Natural killer cell (primary cell): ENCODE data around the gene ACTRT2. TPM values are rescaled to one million over a fixed set of nuclear protein-coding genes. Genes with fewer than 3 reads are reported as not detected.

Experiments
- ATAC-seq, 3 donors: fragments of 150-1000 bp in 2 of 3; fragments of 200-7000 bp in 1 of 3; cut with Tn5 transposase; 1 replicate in 1 of 3; 2 replicates in 2 of 3; pipeline ENCODE4 v1.10.0; 2021; ENCODE audit warnings: mild to moderate bottlenecking in 2 of 3, moderate library complexity in 2 of 3
- DNase-seq, 2 donors: peaks; one replicate each; pipeline versions ENCODE4 v3.0.0 to v3.0.0-alpha.2; 2013 to 2021; ENCODE audit warnings: mixed read lengths in 1 of 2
- H3K27ac ChIP-seq: one replicate; pipeline ENCODE4 v1.5.1; 2013; ENCODE audit warnings: mild to moderate bottlenecking, low read length
- H3K27me3 ChIP-seq: one replicate; pipeline ENCODE4 v1.6.1; 2013; ENCODE audit warnings: low read length; ENCODE audit not compliant: control insufficient read depth, insufficient read depth
- H3K36me3 ChIP-seq: one replicate; pipeline ENCODE4 v1.6.1; 2013; ENCODE audit warnings: low read length; ENCODE audit not compliant: control insufficient read depth, insufficient read depth
- H3K4me1 ChIP-seq: one replicate; pipeline ENCODE4 v1.6.1; 2013; ENCODE audit warnings: low read length; ENCODE audit not compliant: control insufficient read depth, insufficient read depth
- H3K4me3 ChIP-seq: one replicate; pipeline ENCODE4 v1.5.1; 2013; ENCODE audit warnings: low read length
- H3K9me3 ChIP-seq: one replicate; pipeline ENCODE4 v1.6.1; 2013; ENCODE audit warnings: low read length; ENCODE audit not compliant: control insufficient read depth, insufficient read depth
- H3K27ac Mint-ChIP-seq, 2 donors: one replicate each; pipeline ENCODE4 v1.8.0; 2022; ENCODE audit warnings: mild to moderate bottlenecking in 2 of 2, mixed read lengths in 2 of 2, moderate library complexity in 1 of 2
- H3K27me3 Mint-ChIP-seq, 2 donors: one replicate each; pipeline ENCODE4 v1.8.0; 2022; ENCODE audit warnings: low read depth in 2 of 2, mixed read lengths in 2 of 2
- H3K36me3 Mint-ChIP-seq: one replicate; pipeline ENCODE4 v1.8.0; 2022; ENCODE audit warnings: mixed read lengths
- H3K4me1 Mint-ChIP-seq, 2 donors: one replicate each; pipeline ENCODE4 v1.8.0; 2022; ENCODE audit warnings: mixed read lengths in 2 of 2
- H3K4me3 Mint-ChIP-seq: one replicate; pipeline ENCODE4 v1.8.0; 2022; ENCODE audit warnings: mild to moderate bottlenecking, moderate library complexity, mixed read lengths
- H3K9me3 Mint-ChIP-seq, 2 donors: one replicate each; pipeline ENCODE4 v1.8.0; 2022; ENCODE audit warnings: mixed read lengths in 2 of 2
- WGBS: methylation state at CpG from one replicate; pipeline ENCODE4 v1.1.7; 2013; ENCODE audit warnings: missing lambda C conversion rate; ENCODE audit not compliant: insufficient coverage; 5-methylcytosine and 5-hydroxymethylcytosine counted together
- intact Hi-C: fragments of 100-400 bp; cut with micrococcal nuclease; formaldehyde crosslinking; loops from one replicate; pipeline ENCODE4 v1.14.2; 2022
- total RNA-seq, 4 donors: library from RNA; stranded (reverse); fragments of 120-200 nt in 1 of 4; gene quantifications; one replicate each; pipeline versions ENCODE4 v1.2.3 to v1.2.4, GENCODE V29; 2013 to 2022
- TF ChIP-seq, protein P1 (sequence below): fragments of 200-600 bp; IDR thresholded peaks from one replicate; pipeline ENCODE4 v1.8.0; 2022; ENCODE audit warnings: antibody characterized with exemption

The ACTRT2 gene
- total RNA-seq, 3 donors from 2014 or later (not counting 1 experiment from before 2014, with no cell fraction given), result not detected

DNA sequence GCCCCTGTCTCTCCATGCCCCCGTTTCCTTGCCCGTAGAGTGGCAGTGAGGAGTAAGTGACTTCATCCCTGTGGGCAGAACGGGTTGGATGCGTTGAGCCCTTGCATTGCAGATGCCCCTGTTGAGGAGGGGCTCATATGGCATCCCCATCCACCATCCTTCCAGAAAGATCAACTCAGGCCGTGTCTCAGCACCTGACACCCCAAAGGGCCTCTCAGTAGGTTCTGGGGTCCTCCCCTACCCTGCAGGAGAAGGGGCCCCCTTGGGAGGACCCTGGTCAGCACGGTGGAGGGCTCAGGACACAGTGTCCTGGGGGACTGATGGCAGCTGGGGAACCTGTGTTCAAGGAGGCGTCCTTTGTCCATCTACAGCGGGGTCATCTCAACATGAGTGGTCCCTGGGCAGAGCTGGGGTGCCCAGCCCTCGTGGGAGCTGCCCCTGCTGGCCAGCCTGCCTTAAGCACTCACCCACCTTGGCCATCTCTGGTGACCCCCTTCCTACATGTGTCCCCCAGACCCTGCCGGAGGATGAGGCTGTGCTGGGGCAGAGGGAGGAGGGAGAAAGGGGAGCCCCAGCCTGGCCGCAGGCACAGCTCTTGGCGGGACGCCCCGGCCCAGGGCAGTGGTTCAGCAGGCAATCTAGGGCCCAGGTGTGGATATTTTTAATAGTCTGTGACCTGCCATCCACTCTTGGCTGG is 48.2 kb upstream of the ACTRT2 start:
- H3K9me3 ChIP-seq, result no peaks in the 10 kb centered on the region
- H3K4me1 ChIP-seq, result peaks cover 23% of the 10 kb centered on the region
- no peak overlapping the region for H3K4me3 ChIP-seq
- Mint-ChIP-seq H3K27me3 (no peaks in the 10 kb centered on the region), H3K4me3 (peak overlapping the region; percentile 61), H3K36me3 (no peaks in the 10 kb centered on the region), H3K27ac (peak overlapping the region in 1 of 2 donors; percentile 36), H3K4me1 (peaks cover 15 to 16% of the 10 kb centered on the region in 2 donors), H3K9me3 (no peaks in the 10 kb centered on the region)
- no peaks in the 10 kb centered on the region for H3K27me3 ChIP-seq
- 56% methylated on average over 13 of the region's 14 CpGs for WGBS
- H3K27ac ChIP-seq, result no peak overlapping the region
- no peaks in the 10 kb centered on the region for H3K36me3 ChIP-seq
- intact Hi-C loops, result no loop called here
- TF ChIP-seq, protein P1, sequence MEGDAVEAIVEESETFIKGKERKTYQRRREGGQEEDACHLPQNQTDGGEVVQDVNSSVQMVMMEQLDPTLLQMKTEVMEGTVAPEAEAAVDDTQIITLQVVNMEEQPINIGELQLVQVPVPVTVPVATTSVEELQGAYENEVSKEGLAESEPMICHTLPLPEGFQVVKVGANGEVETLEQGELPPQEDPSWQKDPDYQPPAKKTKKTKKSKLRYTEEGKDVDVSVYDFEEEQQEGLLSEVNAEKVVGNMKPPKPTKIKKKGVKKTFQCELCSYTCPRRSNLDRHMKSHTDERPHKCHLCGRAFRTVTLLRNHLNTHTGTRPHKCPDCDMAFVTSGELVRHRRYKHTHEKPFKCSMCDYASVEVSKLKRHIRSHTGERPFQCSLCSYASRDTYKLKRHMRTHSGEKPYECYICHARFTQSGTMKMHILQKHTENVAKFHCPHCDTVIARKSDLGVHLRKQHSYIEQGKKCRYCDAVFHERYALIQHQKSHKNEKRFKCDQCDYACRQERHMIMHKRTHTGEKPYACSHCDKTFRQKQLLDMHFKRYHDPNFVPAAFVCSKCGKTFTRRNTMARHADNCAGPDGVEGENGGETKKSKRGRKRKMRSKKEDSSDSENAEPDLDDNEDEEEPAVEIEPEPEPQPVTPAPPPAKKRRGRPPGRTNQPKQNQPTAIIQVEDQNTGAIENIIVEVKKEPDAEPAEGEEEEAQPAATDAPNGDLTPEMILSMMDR, result no peak
- peak in 1 of 2 donors; percentile 15 for DNase-seq
- ATAC-seq, result peak in 1 of 3 donors; percentile 41

DNA sequence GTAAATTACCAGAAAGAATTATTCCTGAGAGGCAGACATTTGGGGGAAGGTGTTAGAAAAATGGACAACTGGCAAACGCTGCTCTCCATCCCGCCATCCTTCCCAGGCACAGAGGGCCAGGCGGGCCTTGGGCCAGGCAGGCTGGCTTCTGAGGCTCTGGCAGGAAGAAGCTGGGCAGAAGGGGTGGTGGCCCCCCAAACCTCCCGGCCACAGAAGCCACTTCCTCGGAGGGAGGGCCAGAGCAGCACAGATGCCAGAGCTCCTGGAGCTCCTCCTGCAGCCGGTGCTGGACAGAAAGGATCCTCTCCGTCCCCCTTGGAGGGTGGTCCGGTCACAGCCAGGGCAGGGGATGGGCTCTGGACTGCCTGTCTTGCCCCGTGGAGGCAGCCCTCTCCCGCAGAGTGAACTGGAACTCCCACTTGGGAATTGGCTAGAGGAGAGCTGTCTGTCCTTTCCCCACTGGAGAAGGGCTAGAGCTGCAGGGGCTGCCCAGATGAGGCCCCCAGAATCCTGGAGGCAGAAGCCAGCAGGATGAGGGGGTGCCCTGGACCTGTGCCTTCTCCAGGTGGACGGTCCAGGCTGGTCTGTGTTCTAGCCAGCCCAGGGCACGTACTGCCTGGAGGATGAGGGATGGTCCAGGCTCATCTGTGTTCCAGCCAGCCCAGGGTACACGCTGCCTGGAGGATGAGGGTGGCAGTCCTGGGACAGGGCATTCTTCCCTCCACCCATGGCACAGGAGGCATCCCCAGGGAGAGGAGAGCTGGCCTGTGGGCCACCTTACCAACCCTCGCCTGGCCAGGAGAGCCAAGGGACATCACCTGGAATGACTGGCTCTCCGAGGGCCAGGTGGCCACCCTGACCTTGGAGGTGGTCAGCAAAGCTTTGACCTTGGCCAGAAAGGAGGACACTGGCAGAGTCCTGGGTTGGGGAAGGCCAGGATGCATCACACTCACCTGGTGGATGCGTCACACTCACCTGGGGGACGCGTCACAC is 47.4 kb upstream of the ACTRT2 start:
- H3K9me3 ChIP-seq, result no peaks in the 10 kb centered on the region
- intact Hi-C loops, result no loop called here
- WGBS, result 31% methylated on average over 18 of the region's 18 CpGs
- TF ChIP-seq, protein P1, result no peak
- no peak overlapping the region for H3K4me3 ChIP-seq
- no peaks in the 10 kb centered on the region for H3K36me3 ChIP-seq
- H3K27ac ChIP-seq, result no peak overlapping the region
- DNase-seq, result peak in 1 of 2 donors; percentile 15
- H3K9me3 Mint-ChIP-seq, result no peaks in the 10 kb centered on the region
- no peaks in the 10 kb centered on the region for H3K27me3 Mint-ChIP-seq
- peaks cover 15 to 16% of the 10 kb centered on the region in 2 donors for H3K4me1 Mint-ChIP-seq
- H3K27ac Mint-ChIP-seq, result peak overlapping the region in 1 of 2 donors; percentile 36
- H3K36me3 Mint-ChIP-seq, result no peaks in the 10 kb centered on the region
- ATAC-seq, result peak in 2 of 3 donors; percentile 38 to 92
- peaks cover 23% of the 10 kb centered on the region for H3K4me1 ChIP-seq
- no peaks in the 10 kb centered on the region for H3K27me3 ChIP-seq
- H3K4me3 Mint-ChIP-seq, result peak overlapping the region; percentile 61

DNA sequence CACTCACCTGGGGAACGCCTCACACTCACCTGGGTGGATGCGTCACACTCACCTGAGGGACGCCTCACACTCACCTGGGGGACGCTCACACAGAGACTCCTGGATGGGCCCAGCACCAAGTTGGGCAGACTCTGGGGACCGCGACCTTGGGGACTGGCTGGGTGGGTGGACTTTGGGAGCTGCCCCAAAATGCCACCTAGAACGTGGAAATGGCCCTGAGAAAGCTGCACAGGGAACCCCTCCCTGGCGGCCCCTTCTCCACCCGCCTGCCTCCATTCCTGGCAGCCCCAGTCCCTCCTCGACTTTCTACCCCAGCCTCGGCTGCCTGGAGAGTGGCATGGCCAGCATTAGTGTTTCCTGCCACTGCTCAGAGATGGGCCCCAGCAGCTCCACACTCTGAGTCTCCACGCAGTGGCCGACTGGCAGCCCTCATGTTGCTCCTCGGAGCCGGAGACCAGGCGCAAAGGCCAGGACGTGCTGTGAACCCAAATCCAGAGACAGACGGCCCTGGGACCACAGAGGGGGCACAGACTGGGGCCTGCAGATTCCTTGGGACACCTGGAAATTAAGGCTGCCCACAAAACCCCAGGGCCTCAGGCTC is 46.5 kb upstream of the ACTRT2 start:
- H3K36me3 ChIP-seq, result no peaks in the 10 kb centered on the region
- no peak overlapping the region for H3K27ac ChIP-seq
- no peak overlapping the region for H3K27ac Mint-ChIP-seq
- H3K36me3 Mint-ChIP-seq, result no peaks in the 10 kb centered on the region
- no peak overlapping the region for H3K4me3 ChIP-seq
- no peak overlapping the region for H3K4me3 Mint-ChIP-seq
- H3K4me1 ChIP-seq, result peaks cover 23% of the 10 kb centered on the region
- ATAC-seq (no peak), DNase-seq (no peak)
- TF ChIP-seq, protein P1, result no peak
- H3K27me3 ChIP-seq, result no peaks in the 10 kb centered on the region
- no peaks in the 10 kb centered on the region for H3K27me3 Mint-ChIP-seq
- peaks cover 11 to 15% of the 10 kb centered on the region in 2 donors for H3K4me1 Mint-ChIP-seq
- 83% methylated on average over 18 of the region's 18 CpGs for WGBS
- no peaks in the 10 kb centered on the region for H3K9me3 Mint-ChIP-seq
- intact Hi-C loops, result no loop called here
- no peaks in the 10 kb centered on the region for H3K9me3 ChIP-seq
